ENCODE results near the gene AMH.

AMH gene

DNA sequence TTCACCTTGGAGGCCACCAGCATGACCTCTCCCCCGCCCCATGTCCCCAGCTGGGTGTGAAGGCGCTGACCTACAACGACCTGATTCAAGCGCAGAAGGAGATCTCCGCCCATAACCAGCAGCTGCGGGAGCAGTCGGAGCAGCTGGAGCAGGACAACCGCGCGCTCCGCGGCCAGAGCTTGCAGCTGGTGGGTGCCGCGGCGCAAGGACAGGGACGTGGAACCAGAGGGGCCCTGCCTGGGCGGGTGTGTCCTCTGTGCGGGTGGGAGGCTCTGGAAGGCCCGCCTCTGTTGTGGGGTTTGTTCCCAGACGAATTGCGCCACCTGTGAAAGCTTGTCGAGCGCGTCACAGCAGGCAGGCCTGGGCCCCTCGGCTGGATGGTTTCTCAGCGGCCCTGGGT, 35.3 kb upstream of the AMH start:
- Histone ChIP-seq H3K9me3 (ENCODE audit: control insufficient read depth, insufficient read depth, low read depth, low read length) (no peaks in the 10 kb centered on the region), H3K4me1 (ENCODE audit: control insufficient read depth, insufficient read depth, low read length) (no peaks in the 10 kb centered on the region), H3K27ac (ENCODE audit: extremely low read depth, low read depth, low read length) (no peak overlapping the region), H3K36me3 (ENCODE audit: control insufficient read depth in 2 of 2, insufficient read depth in 1 of 2, low read length in 2 of 2) (peaks cover 0 to 88% of the 10 kb centered on the region in 2 experiments; a peak in 2 of 3 replicates), H3K4me3 (ENCODE audit: low read depth, low read length) (no peak overlapping the region)
- CTCF ChIA-PET = interaction anchor here (1.6 kb wide), 1 partner anchor 58 kb away, joined by 6 read pairs; no protein-coding TSS in a partner anchor
- POLR2A ChIA-PET = no interaction called here
- TF ChIP-seq KLF1 (tag by site-specific recombination; IDR thresholded peaks at IDR 0.05) (no peak), ZFHX2 (tag by site-specific recombination; conservative IDR thresholded peaks at IDR 0.05) (0 out of 2 replicates have a peak, but pooled peaks have one; percentile 26), WT1 (tag by site-specific recombination; IDR thresholded peaks at IDR 0.05) (no peak), MEIS1 (CRISPR knock-in tag; IDR thresholded peaks at IDR 0.05; ENCODE audit: borderline replicate concordance) (no peak), EGR2 (tag by site-specific recombination; IDR thresholded peaks at IDR 0.05; ENCODE audit: low read depth) (0 out of 2 replicates have a peak, but pooled peaks have one; percentile 11), HOXC10 (CRISPR knock-in tag; IDR thresholded peaks at IDR 0.05) (no peak)

DNA sequence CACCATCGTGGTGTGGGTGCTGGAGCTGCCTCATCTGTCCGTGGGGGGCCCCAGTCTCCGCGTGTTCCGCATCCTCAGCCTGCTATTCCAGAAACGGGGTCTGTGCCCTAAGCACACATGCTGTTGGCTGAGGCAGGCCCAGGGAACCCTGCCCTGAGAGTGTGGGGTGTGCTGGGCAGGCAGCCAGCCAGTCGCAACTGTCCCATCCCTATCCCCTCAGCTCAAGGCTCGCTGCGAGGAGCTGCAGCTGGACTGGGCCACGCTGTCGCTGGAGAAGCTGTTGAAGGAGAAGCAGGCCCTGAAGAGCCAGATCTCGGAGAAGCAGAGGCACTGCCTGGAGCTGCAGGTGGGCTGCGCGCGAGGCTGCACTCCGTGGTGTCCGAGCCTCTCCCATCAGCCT, 34.9 kb upstream of the AMH start:
- Histone ChIP-seq H3K4me3 (ENCODE audit: low read depth, low read length) (no peak overlapping the region), H3K4me1 (ENCODE audit: control insufficient read depth, insufficient read depth, low read length) (no peaks in the 10 kb centered on the region), H3K36me3 (ENCODE audit: control insufficient read depth in 2 of 2, insufficient read depth in 1 of 2, low read length in 2 of 2) (peaks cover 0 to 92% of the 10 kb centered on the region in 2 experiments; a peak in 2 of 3 replicates), H3K9me3 (ENCODE audit: control insufficient read depth, insufficient read depth, low read depth, low read length) (no peaks in the 10 kb centered on the region), H3K27ac (ENCODE audit: extremely low read depth, low read depth, low read length) (no peak overlapping the region)
- CTCF ChIA-PET = interaction anchor here (0.5 to 1.6 kb wide), 2 partner anchors 58 to 423 kb away, joined by 6 to 7 read pairs; no protein-coding TSS in a partner anchor
- peak; percentile 21; the same call in 1 of the 2 replicates for TF ChIP-seq ZNF394 (tag by site-specific recombination; IDR thresholded peaks at IDR 0.05; ENCODE audit: borderline replicate concordance)
- TF ChIP-seq, protein P1, sequence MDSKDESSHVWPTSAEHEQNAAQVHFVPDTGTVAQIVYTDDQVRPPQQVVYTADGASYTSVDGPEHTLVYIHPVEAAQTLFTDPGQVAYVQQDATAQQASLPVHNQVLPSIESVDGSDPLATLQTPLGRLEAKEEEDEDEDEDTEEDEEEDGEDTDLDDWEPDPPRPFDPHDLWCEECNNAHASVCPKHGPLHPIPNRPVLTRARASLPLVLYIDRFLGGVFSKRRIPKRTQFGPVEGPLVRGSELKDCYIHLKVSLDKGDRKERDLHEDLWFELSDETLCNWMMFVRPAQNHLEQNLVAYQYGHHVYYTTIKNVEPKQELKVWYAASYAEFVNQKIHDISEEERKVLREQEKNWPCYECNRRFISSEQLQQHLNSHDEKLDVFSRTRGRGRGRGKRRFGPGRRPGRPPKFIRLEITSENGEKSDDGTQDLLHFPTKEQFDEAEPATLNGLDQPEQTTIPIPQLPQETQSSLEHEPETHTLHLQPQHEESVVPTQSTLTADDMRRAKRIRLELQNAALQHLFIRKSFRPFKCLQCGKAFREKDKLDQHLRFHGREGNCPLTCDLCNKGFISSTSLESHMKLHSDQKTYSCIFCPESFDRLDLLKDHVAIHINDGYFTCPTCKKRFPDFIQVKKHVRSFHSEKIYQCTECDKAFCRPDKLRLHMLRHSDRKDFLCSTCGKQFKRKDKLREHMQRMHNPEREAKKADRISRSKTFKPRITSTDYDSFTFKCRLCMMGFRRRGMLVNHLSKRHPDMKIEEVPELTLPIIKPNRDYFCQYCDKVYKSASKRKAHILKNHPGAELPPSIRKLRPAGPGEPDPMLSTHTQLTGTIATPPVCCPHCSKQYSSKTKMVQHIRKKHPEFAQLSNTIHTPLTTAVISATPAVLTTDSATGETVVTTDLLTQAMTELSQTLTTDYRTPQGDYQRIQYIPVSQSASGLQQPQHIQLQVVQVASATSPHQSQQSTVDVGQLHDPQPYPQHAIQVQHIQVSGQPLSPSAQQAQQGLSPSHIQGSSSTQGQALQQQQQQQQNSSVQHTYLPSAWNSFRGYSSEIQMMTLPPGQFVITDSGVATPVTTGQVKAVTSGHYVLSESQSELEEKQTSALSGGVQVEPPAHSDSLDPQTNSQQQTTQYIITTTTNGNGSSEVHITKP (tag by site-specific recombination; IDR thresholded peaks at IDR 0.05) = no peak
- POLR2A ChIA-PET = no interaction called here

DNA sequence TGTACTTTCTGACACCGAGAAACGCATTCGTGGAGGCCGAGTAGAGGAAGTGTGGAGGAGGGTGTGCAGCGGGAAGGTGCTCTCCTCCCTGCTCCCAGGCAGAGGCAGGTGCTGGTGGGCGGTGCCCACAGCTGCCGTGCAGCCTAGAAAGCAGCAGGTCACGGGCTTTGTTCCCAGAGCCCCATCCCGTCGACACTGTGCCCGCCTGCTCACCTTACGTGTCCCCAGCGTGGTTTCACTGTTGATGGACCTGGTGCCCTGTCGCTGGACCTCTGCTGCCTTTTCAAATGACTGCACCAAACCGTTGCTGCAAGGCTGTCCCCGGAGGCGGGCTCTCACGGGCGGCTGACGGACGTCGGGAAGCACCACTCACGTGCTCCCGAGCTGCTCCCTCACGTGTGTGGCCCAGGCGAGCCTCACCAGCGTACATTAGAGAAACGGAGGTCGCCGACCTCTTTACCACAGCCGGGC, 33.8 kb upstream of the AMH start:
- CTCF ChIA-PET = interaction anchor here (0.6 kb wide), 1 partner anchor 162 kb away, joined by 3 read pairs; no protein-coding TSS in a partner anchor
- no peaks in the 10 kb centered on the region for H3K9me3 ChIP-seq (ENCODE audit: control insufficient read depth, insufficient read depth, low read depth, low read length)
- POLR2A ChIA-PET = interaction anchor here (0.6 kb wide), 1 partner anchor 223 kb away, joined by 3 read pairs; no protein-coding TSS in a partner anchor
- no peaks in the 10 kb centered on the region for H3K4me1 ChIP-seq (ENCODE audit: control insufficient read depth, insufficient read depth, low read length)
- H3K36me3 ChIP-seq (ENCODE audit: control insufficient read depth in 2 of 2, insufficient read depth in 1 of 2, low read length in 2 of 2) = peaks cover 0 to 89% of the 10 kb centered on the region in 2 experiments; a peak in 2 of 3 replicates
- peak; percentile 69 for TF ChIP-seq ZFHX2 (tag by site-specific recombination; conservative IDR thresholded peaks at IDR 0.05)
- no peak for TF ChIP-seq GLIS1 (tag by site-specific recombination; IDR thresholded peaks at IDR 0.05)
- peak; percentile 75 for TF ChIP-seq EGR2 (tag by site-specific recombination; IDR thresholded peaks at IDR 0.05; ENCODE audit: low read depth)
- TF ChIP-seq SP2 (tag by site-specific recombination; IDR thresholded peaks at IDR 0.05) = peak; percentile 32
- H3K4me3 ChIP-seq (ENCODE audit: low read depth, low read length) = no peak overlapping the region
- no peak overlapping the region for H3K27ac ChIP-seq (ENCODE audit: extremely low read depth, low read depth, low read length)

DNA sequence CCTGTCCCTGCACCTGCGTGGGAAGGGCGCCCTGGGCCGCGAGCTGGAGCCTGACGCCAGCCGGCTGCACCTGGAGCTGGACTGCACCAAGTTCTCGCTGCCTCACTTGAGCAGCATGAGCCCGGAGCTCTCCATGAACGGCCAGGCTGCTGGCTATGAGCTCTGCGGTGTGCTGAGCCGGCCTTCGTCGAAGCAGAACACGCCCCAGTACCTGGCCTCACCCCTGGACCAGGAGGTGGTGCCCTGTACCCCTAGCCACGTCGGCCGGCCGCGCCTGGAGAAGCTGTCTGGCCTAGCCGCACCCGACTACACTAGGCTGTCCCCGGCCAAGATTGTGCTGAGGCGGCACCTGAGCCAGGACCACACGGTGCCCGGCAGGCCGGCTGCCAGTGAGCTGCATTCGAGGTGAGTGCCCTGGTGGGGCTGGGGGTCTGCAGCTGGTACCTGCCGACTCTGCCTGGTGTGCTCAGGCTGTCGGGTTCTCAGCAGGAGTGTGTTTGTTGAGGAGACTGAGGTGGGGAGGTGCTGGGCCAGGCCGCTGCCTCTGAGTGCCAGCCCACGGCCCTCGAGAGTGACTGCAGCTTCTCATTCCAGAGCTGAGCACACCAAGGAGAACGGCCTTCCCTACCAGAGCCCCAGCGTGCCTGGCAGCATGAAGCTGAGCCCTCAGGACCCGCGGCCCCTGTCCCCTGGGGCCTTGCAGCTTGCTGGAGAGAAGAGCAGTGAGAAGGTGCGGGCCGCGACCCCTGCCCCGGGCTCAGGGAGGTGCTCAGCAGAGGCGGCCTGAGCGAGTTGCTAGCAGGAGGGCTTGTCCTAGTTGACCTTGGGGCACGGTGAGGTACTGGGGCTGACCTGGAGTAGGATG, 32.5 kb upstream of the AMH start:
- TF ChIP-seq, protein P2, sequence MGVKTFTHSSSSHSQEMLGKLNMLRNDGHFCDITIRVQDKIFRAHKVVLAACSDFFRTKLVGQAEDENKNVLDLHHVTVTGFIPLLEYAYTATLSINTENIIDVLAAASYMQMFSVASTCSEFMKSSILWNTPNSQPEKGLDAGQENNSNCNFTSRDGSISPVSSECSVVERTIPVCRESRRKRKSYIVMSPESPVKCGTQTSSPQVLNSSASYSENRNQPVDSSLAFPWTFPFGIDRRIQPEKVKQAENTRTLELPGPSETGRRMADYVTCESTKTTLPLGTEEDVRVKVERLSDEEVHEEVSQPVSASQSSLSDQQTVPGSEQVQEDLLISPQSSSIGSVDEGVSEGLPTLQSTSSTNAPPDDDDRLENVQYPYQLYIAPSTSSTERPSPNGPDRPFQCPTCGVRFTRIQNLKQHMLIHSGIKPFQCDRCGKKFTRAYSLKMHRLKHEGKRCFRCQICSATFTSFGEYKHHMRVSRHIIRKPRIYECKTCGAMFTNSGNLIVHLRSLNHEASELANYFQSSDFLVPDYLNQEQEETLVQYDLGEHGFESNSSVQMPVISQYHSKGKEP (tag by site-specific recombination; IDR thresholded peaks at IDR 0.05) = no peak
- TF ChIP-seq ZNF155 (tag by site-specific recombination; IDR thresholded peaks at IDR 0.05) (no peak), SP2 (tag by site-specific recombination; IDR thresholded peaks at IDR 0.05) (no peak), KLF8 (tag by site-specific recombination; IDR thresholded peaks at IDR 0.05) (no peak), MEIS1 (CRISPR knock-in tag; IDR thresholded peaks at IDR 0.05; ENCODE audit: borderline replicate concordance) (no peak), ZNF169 (tag by site-specific recombination; IDR thresholded peaks at IDR 0.05) (no peak), ZNF350 (tag by site-specific recombination; IDR thresholded peaks at IDR 0.05) (no peak), ZNF658 (tag by site-specific recombination; IDR thresholded peaks at IDR 0.05) (no peak), ZNF626 (tag by site-specific recombination; IDR thresholded peaks at IDR 0.05) (no peak), MYNN (tag by site-specific recombination; IDR thresholded peaks at IDR 0.05; ENCODE audit: borderline replicate concordance) (no peak), ZNF10 (tag by site-specific recombination; IDR thresholded peaks at IDR 0.05) (no peak), EGR2 (tag by site-specific recombination; IDR thresholded peaks at IDR 0.05; ENCODE audit: low read depth) (no peak), ZEB2 (tag by site-specific recombination; IDR thresholded peaks at IDR 0.05) (no peak)
- ChIA-PET POLR2A (no interaction called here), CTCF (interaction anchor here (0.6 kb wide), 1 partner anchor 30 kb away, joined by 5 read pairs; no protein-coding TSS in a partner anchor)
- Histone ChIP-seq H3K27ac (ENCODE audit: extremely low read depth, low read depth, low read length) (no peak overlapping the region), H3K4me3 (ENCODE audit: low read depth, low read length) (no peak overlapping the region), H3K9me3 (ENCODE audit: control insufficient read depth, insufficient read depth, low read depth, low read length) (no peaks in the 10 kb centered on the region), H3K36me3 (ENCODE audit: control insufficient read depth in 2 of 2, insufficient read depth in 1 of 2, low read length in 2 of 2) (peaks cover 0 to 80% of the 10 kb centered on the region in 2 experiments; a peak in 2 of 3 replicates), H3K4me1 (ENCODE audit: control insufficient read depth, insufficient read depth, low read length) (no peaks in the 10 kb centered on the region)

Measured in HEK293 (cell line).